Adipocyte (in vitro differentiated cells): ENCODE measurements around the gene CD44.

ENCODE experiments used
- DNase-seq: peaks from one replicate; pipeline ENCODE4 v3.0.0-alpha.2; 2015; ENCODE audit warnings: low read depth
- H3K27me3 ChIP-seq: replicated peaks from 2 replicates; pipeline ENCODE4 v1.7.0; 2013; ENCODE audit warnings: mild to moderate bottlenecking, low read length, moderate library complexity; ENCODE audit not compliant: control insufficient read depth, insufficient read depth
- H3K36me3 ChIP-seq: 2 replicates; pipeline ENCODE4 v1.7.0; 2013; ENCODE audit warnings: low read length, mild to moderate bottlenecking, moderate library complexity; ENCODE audit not compliant: control insufficient read depth, insufficient read depth, severe bottlenecking
- H3K4me1 ChIP-seq: 2 replicates; pipeline ENCODE4 v1.7.0; 2013; ENCODE audit warnings: mild to moderate bottlenecking, low read length, moderate library complexity; ENCODE audit not compliant: control insufficient read depth, insufficient read depth
- H3K4me3 ChIP-seq: 2 replicates; pipeline ENCODE4 v1.7.0; 2013; ENCODE audit warnings: mild to moderate bottlenecking, low read length, moderate library complexity
- H3K9ac ChIP-seq: 2 replicates; pipeline ENCODE4 v1.7.0; 2013; ENCODE audit warnings: mild to moderate bottlenecking, low read length, moderate library complexity
- H3K9me3 ChIP-seq: 2 replicates; pipeline ENCODE4 v1.7.0; 2013; ENCODE audit warnings: mild to moderate bottlenecking, low read length, moderate library complexity; ENCODE audit not compliant: control insufficient read depth

CD44 gene

GRCh38 chr11:35127619-35128018 is 11.4 kb upstream of the CD44 start:
- no peak overlapping the region for H3K4me3 ChIP-seq
- DNase-seq = no peak
- no peaks in the 10 kb centered on the region for H3K9me3 ChIP-seq
- no peaks in the 10 kb centered on the region for H3K36me3 ChIP-seq
- H3K4me1 ChIP-seq = no peaks in the 10 kb centered on the region
- no peak overlapping the region for H3K9ac ChIP-seq
- no peaks in the 10 kb centered on the region for H3K27me3 ChIP-seq

GRCh38 chr11:35131094-35131493 is 7.9 kb upstream of the CD44 start:
- no peaks in the 10 kb centered on the region for H3K36me3 ChIP-seq
- no peak overlapping the region for H3K9ac ChIP-seq
- no peak overlapping the region for H3K4me3 ChIP-seq
- H3K4me1 ChIP-seq = peaks cover 17% of the 10 kb centered on the region
- H3K9me3 ChIP-seq = no peaks in the 10 kb centered on the region
- H3K27me3 ChIP-seq = no peaks in the 10 kb centered on the region
- DNase-seq = no peak

GRCh38 chr11:35131886-35132285 is 7.1 kb upstream of the CD44 start:
- Histone ChIP-seq H3K4me1 (peaks cover 17% of the 10 kb centered on the region), H3K9me3 (no peaks in the 10 kb centered on the region), H3K27me3 (no peaks in the 10 kb centered on the region), H3K9ac (no peak overlapping the region), H3K36me3 (no peaks in the 10 kb centered on the region), H3K4me3 (no peak overlapping the region)
- no peak for DNase-seq

- peaks cover 23% of the 10 kb centered on the region for H3K4me1 ChIP-seq
- no peak overlapping the region for H3K4me3 ChIP-seq
- no peaks in the 10 kb centered on the region for H3K9me3 ChIP-seq
- no peaks in the 10 kb centered on the region for H3K27me3 ChIP-seq
- no peak for DNase-seq
- no peaks in the 10 kb centered on the region for H3K36me3 ChIP-seq
- no peak overlapping the region for H3K9ac ChIP-seq
Measured at GRCh38 chr11:35133656-35134055, 5.3 kb upstream of the CD44 start.

- H3K9me3 ChIP-seq = no peaks in the 10 kb centered on the region
Measured at GRCh38 chr11:35134403-35135148, 4.4 kb upstream of the CD44 start.

GRCh38 chr11:35135222-35135621 is 3.7 kb upstream of the CD44 start:
- no peaks in the 10 kb centered on the region for H3K9me3 ChIP-seq
- peak overlapping the region; percentile 37 for H3K4me3 ChIP-seq
- H3K9ac ChIP-seq = peak overlapping the region; percentile 31
- H3K27me3 ChIP-seq = no peaks in the 10 kb centered on the region
- DNase-seq = no peak
- peaks cover 23% of the 10 kb centered on the region for H3K4me1 ChIP-seq
- H3K36me3 ChIP-seq = no peaks in the 10 kb centered on the region

More at GRCh38 chr11:35134403-35135148, 4.4 kb upstream of the CD44 start:
- Histone ChIP-seq H3K4me1 (peaks cover 23% of the 10 kb centered on the region), H3K27me3 (no peaks in the 10 kb centered on the region), H3K9ac (peak overlapping the region; percentile 31), H3K36me3 (no peaks in the 10 kb centered on the region), H3K4me3 (peak overlapping the region; percentile 37)
- no peak for DNase-seq

GRCh38 chr11:35136311-35136710 is 2.7 kb upstream of the CD44 start:
- DNase-seq = no peak
- Histone ChIP-seq H3K4me1 (peaks cover 23% of the 10 kb centered on the region), H3K9me3 (no peaks in the 10 kb centered on the region), H3K27me3 (no peaks in the 10 kb centered on the region), H3K9ac (no peak overlapping the region), H3K4me3 (no peak overlapping the region), H3K36me3 (no peaks in the 10 kb centered on the region)

GRCh38 chr11:35138058-35138457 is 913 bp upstream of the CD44 start:
- no peak for DNase-seq
- H3K9ac ChIP-seq = peak overlapping the region; percentile 96
- no peaks in the 10 kb centered on the region for H3K36me3 ChIP-seq
- no peaks in the 10 kb centered on the region for H3K27me3 ChIP-seq
- no peaks in the 10 kb centered on the region for H3K9me3 ChIP-seq
- H3K4me1 ChIP-seq = peaks cover 39% of the 10 kb centered on the region
- peak overlapping the region; percentile 92 for H3K4me3 ChIP-seq

GRCh38 chr11:35138606-35138942 is 397 bp upstream of the CD44 start:
- Histone ChIP-seq H3K9me3 (no peaks in the 10 kb centered on the region), H3K36me3 (no peaks in the 10 kb centered on the region), H3K9ac (peak overlapping the region; percentile 96), H3K27me3 (no peaks in the 10 kb centered on the region), H3K4me1 (peaks cover 44% of the 10 kb centered on the region), H3K4me3 (peak overlapping the region; percentile 92)
- DNase-seq = no peak

- DNase-seq = peak; percentile 62
- no peaks in the 10 kb centered on the region for H3K36me3 ChIP-seq
- H3K4me3 ChIP-seq = peak overlapping the region; percentile 92
- no peaks in the 10 kb centered on the region for H3K27me3 ChIP-seq
- peak overlapping the region; percentile 96 for H3K9ac ChIP-seq
- peaks cover 49% of the 10 kb centered on the region for H3K4me1 ChIP-seq
- no peaks in the 10 kb centered on the region for H3K9me3 ChIP-seq
Measured at GRCh38 chr11:35139722-35140282, 831 bp downstream of the CD44 start.

- DNase-seq = peak; percentile 42
- Histone ChIP-seq H3K27me3 (no peaks in the 10 kb centered on the region), H3K4me3 (peak overlapping the region; percentile 92), H3K36me3 (no peaks in the 10 kb centered on the region), H3K9me3 (no peaks in the 10 kb centered on the region), H3K9ac (peak overlapping the region; percentile 96), H3K4me1 (peaks cover 51% of the 10 kb centered on the region)
Measured at GRCh38 chr11:35141071-35141470, 2.1 kb downstream of the CD44 start.
